GM18519 (cell line): ENCODE measurements around the gene ALAD.
"Not testable (repeated sequence)": the region's sequence is repeated elsewhere in the genome, so short reads cannot be mapped to it uniquely, and the experiment has no call there.

ENCODE experiments used
- ATAC-seq: cut with Tn5 transposase; IDR thresholded peaks from one replicate; pipeline ENCODE4 v1.9.1; 2021; ENCODE audit warnings: mild to moderate bottlenecking, moderate library complexity; ENCODE audit not compliant: unreplicated experiment, low FRiP score

ALAD gene

GRCh38 chr9:113401027-113401792, at the start of gene ALAD:
Gene ALAD (minus strand): TSS chr9:113401284. CDS start chr9:113393559, 7,725 bp downstream.
- peak; percentile 95 for ATAC-seq

- ATAC-seq: no peak
Measured at GRCh38 chr9:113449376-113449775, 48.3 kb upstream of the ALAD start.

- ATAC-seq: no peak
Measured at GRCh38 chr9:113446323-113446740, 45.2 kb upstream of the ALAD start.

DNA sequence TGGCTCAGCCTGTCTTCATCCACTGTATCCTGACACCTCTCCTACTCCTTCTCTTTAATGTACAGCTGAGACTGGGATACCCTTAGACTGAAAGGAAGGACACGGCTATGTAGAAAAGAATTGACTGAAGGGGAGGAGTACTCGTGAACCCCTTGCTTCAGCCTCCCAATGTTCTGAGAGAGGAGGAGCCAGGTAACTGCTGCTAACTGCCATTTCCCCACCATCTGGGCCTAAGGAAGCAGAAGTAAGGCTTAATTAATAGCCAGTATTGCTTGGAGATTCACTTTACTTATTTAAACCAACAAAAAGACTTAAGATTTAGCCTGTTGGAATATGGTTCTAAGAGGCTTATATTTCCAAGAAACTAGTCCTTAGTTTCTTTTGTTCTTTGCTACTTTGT, 43.7 kb upstream of the ALAD start:
- no peak for ATAC-seq

- not testable (repeated sequence) for ATAC-seq
Measured at GRCh38 chr9:113437716-113438115, 36.6 kb upstream of the ALAD start.

- ATAC-seq: no peak
Measured at GRCh38 chr9:113436728-113437515, 35.8 kb upstream of the ALAD start.

DNA sequence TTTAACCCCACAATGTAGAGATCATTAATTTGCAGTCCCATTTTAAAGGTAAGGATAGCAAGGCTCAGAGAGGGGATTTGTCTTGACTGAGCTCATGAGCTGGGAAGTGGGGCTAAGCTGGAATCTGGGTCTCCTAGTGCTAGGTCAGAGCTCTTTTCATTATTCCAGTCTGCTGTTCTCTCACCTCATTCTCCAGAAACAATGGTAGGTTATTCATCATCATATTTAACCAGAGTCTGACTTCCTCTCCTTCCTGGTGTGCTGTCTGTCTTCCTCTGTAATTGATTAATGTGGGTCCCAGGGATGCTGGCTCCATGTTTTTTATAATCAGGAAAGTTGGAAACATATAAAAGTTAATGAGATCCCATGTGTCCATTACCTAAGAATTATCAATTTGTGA, 30.1 kb upstream of the ALAD start:
- ATAC-seq: no peak

DNA sequence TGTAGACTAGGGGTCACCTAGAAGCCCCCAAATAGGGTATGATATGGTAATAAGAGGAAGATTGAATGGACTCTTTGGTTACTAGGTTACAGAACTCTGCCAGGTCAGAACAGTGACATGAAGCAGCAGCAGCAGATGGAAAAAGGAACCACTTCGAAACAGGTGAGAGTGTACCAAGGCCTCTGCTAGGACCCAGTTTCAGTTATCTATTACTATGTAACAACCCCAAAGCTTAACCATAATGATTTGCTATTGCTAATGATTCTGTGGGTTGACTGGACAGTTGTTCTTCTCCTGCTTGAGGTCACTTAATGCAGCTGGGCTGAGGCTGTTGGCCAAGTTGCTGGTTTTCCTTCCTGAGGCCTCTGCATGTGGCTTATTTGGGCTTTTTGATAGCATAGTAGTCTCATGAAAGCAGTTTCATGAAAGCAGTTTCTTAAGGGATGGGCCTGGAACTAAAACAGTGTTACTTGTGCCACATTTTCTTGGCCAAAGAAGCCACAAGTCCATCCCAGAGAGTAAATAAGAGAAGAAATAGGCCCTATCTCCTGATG, 27.1 kb upstream of the ALAD start:
- ATAC-seq: no peak

- ATAC-seq: no peak
Measured at GRCh38 chr9:113427629-113428028, 26.5 kb upstream of the ALAD start.

DNA sequence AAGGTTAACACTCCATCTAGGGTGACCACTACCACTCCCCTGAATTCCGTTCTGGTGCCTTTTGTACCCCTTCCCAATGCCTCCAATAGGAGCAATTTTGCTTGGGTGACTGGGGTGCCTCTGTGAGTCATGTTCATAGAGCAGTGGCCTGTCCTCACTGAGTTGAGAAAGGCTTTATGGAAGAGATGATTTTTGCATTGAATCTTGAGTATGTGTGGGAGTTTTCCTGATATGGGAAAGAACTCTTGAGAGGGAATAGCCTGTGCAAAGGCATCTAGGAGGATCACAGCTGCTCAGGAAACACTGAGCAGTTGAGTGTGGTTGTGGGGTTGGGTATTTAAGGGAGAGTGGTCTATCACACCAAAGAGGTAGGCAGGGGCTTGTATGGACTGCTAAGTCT, 25.6 kb upstream of the ALAD start:
- ATAC-seq: no peak

GRCh38 chr9:113425072-113425471, 24.0 kb upstream of the ALAD start:
- no peak for ATAC-seq

- ATAC-seq: no peak
Measured at GRCh38 chr9:113421726-113422125, 20.6 kb upstream of the ALAD start.

DNA sequence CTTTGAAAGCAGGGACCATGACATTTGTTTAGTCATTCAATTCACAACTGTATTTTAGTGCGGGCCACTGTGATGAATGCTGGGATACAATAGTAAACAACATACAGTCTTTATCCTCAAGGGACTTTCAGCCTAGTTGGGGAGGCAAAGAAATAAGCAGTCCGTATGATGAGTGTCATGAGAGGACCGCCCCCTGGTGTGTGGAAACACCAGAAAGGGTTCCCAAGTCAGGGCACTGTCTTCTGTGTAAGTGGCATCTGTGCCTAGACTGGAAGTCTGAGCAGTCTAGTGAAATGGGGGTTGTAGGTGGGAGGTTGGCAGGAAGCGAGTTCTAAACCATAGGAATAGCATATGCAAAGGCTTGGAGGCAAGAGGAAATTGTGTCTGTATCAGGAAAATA, 16.3 kb upstream of the ALAD start:
- ATAC-seq: no peak

DNA sequence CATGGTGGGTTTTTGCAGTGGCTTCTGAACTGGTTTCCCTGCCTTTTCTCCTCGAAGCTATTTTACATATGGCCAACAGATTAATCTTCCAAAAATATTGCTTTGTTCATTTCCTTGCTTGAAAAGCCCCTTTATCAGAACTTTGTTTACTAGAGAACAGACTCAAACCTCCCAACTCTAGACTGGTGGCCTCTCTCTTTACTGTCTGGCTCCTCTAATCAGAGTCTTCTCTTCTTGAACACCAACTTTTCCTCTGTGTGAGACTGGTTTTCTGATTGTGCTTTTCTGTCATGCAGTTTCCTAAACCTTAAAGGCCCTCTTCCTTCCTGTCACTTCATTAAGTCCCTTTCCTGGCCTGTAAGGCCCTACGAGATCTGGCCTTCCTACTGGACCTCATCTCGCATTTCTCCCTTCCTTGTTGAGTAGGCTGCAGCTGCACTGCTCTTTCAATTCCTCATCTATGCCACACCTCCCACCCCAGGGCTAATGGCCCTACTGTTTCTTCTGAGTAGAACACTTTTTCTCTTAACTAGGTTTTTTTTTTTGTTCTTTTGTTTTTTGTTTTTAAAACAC, 15.2 kb upstream of the ALAD start:
- no peak for ATAC-seq

GRCh38 chr9:113410207-113410864, 9.3 kb upstream of the ALAD start, which contains the start of the genes C9orf43 and POLE3:
Gene C9orf43 (plus strand): TSS chr9:113410747. CDS start chr9:113413494, 2,747 bp downstream.
Gene POLE3 (minus strand): TSS chr9:113410675. CDS start chr9:113410293, 382 bp downstream.
- peak; percentile 76 for ATAC-seq

DNA sequence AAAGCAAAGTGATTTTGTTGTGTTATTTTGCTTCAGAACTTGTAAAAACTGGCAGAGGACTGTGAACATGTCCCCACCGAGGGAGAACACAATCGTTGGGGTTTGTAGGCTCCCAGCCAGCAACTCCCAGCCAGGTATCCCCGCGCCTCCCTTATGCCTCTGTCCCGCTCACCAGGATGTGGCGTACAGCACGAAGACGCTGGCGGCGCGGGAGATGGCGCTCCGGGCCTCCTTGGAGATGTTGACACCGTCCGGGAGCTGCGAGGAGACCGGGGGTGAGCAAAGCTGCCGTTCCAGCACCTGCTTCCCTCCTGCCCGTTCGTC, 8.8 kb upstream of the ALAD start:
- no peak for ATAC-seq

GRCh38 chr9:113409481-113409880, 8.4 kb upstream of the ALAD start:
- ATAC-seq: no peak

GRCh38 chr9:113406873-113407511, 5.9 kb upstream of the ALAD start:
- not testable (repeated sequence) for ATAC-seq

- ATAC-seq: not testable (repeated sequence)
Measured at GRCh38 chr9:113406353-113406752, 5.3 kb upstream of the ALAD start.

GRCh38 chr9:113403646-113404045, 2.6 kb upstream of the ALAD start:
- ATAC-seq: no peak
